Measurements from ENCODE around the gene CDKN2B-AS1. TPM values are rescaled to one million over a fixed set of nuclear protein-coding genes. Genes with fewer than 3 reads are reported as not detected.
A peak's percentile ranks its signal among the peaks of the same experiment; 100 is the strongest.

CDKN2B-AS1 gene
- polyA plus RNA-seq, 4 donors: 1.3 to 8.7 (median 5.1) TPM

DNA sequence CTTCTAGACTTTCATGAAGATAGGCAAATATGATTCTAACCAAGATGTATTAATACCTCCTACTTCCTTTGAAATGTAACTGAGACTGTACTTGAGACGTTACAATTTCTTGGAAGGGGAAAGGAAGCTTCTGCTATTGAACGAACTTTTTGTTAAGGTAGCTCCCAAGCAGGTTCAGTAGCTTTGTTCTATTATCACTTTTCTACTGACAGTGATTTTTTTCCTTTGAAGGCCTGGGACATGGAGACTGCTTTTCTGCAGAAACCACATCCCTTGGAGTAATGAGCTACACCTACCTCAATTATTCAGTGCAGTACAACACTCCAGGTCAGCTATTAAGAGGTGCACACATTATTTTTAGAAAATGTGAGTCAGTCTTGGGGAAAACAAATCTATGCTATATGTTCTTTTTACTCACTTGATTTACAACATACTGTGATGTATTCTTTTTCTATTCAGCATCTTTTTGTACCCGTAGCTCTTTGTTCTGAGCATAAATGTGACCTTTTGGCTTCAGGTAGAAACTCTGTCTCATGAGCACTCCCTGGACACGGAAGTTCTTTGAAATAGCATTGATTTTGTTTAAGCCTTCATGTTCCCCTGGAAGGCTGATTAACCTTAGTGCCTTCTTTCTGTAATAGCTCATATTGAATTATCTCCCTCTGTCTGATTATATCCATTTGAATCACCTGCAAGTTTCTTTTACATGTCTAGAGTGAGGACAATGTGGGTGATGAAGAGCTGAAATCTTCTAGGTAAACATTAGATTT lies 71.0 kb downstream of the CDKN2B-AS1 start:
- DNase-seq: no peak
- H3K27ac ChIP-seq (ENCODE audit: low read depth in 1 of 3, low read length in 2 of 3): no peak overlapping the region
- H3K36me3 ChIP-seq (ENCODE audit: control insufficient read depth in 3 of 3, insufficient read depth in 2 of 3, low read depth in 1 of 3, low read length in 3 of 3): no peaks in the 10 kb centered on the region
- no peaks in the 10 kb centered on the region for H3K27me3 ChIP-seq (ENCODE audit: control insufficient read depth in 3 of 3, insufficient read depth in 3 of 3, low read length in 3 of 3)
- no peak overlapping the region for H3K4me3 ChIP-seq (ENCODE audit: low read depth in 1 of 3, low read length in 3 of 3)
- 60 to 70% (median 66%) methylated on average over 4 of the region's 4 CpGs for WGBS, 3 donors
- FAIRE-seq: no peak
- H3K9me3 ChIP-seq (ENCODE audit: control insufficient read depth in 2 of 2, insufficient read depth in 1 of 2, low read depth in 1 of 2, low read length in 1 of 2): no peaks in the 10 kb centered on the region
- no peaks in the 10 kb centered on the region for H3K4me1 ChIP-seq (ENCODE audit: control insufficient read depth in 3 of 3, insufficient read depth in 2 of 3, low read depth in 1 of 3, low read length in 2 of 3)

GRCh38 chr9:22067196-22067595 lies 72.6 kb downstream of the CDKN2B-AS1 start:
- WGBS, 3 donors: 50 to 92% (median 76%) methylated on average over 4 of the region's 4 CpGs
- Histone ChIP-seq H3K9me3 (ENCODE audit: control insufficient read depth in 2 of 2, insufficient read depth in 1 of 2, low read depth in 1 of 2, low read length in 1 of 2) (no peaks in the 10 kb centered on the region), H3K4me1 (ENCODE audit: control insufficient read depth in 3 of 3, insufficient read depth in 2 of 3, low read depth in 1 of 3, low read length in 2 of 3) (no peaks in the 10 kb centered on the region), H3K4me3 (ENCODE audit: low read depth in 1 of 3, low read length in 3 of 3) (no peak overlapping the region), H3K27me3 (ENCODE audit: control insufficient read depth in 3 of 3, insufficient read depth in 3 of 3, low read length in 3 of 3) (no peaks in the 10 kb centered on the region), H3K36me3 (ENCODE audit: control insufficient read depth in 3 of 3, insufficient read depth in 2 of 3, low read depth in 1 of 3, low read length in 3 of 3) (no peaks in the 10 kb centered on the region), H3K27ac (ENCODE audit: low read depth in 1 of 3, low read length in 2 of 3) (no peak overlapping the region)
- DNase-seq (no peak), FAIRE-seq (no peak)

DNA sequence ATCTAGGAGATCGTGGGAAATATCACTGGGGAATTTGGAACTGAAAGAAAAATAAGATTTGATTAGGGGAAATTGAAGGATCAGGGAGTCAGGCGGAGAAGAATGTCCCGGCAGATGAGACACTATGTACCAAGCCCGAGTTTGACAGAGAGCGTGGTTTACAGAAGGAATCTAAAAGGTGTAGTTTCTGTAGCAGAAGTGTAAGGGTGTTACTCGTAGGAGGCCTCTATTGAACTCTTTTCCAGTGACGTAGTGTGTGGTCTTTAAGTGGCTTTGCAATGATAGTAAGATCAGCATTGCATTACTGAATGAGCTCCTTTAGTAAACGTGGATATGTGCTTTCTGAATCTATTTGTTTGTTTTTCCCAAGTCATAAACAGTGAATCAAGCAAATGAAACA lies 73.8 kb downstream of the CDKN2B-AS1 start:
- Histone ChIP-seq H3K4me3 (ENCODE audit: low read depth in 1 of 3, low read length in 3 of 3) (no peak overlapping the region), H3K4me1 (ENCODE audit: control insufficient read depth in 3 of 3, insufficient read depth in 2 of 3, low read depth in 1 of 3, low read length in 2 of 3) (no peaks in the 10 kb centered on the region), H3K27me3 (ENCODE audit: control insufficient read depth in 3 of 3, insufficient read depth in 3 of 3, low read length in 3 of 3) (no peaks in the 10 kb centered on the region), H3K36me3 (ENCODE audit: control insufficient read depth in 3 of 3, insufficient read depth in 2 of 3, low read depth in 1 of 3, low read length in 3 of 3) (no peaks in the 10 kb centered on the region), H3K27ac (ENCODE audit: low read depth in 1 of 3, low read length in 2 of 3) (no peak overlapping the region), H3K9me3 (ENCODE audit: control insufficient read depth in 2 of 2, insufficient read depth in 1 of 2, low read depth in 1 of 2, low read length in 1 of 2) (no peaks in the 10 kb centered on the region)
- DNase-seq (no peak), FAIRE-seq (no peak)
- WGBS, 3 donors: 73 to 77% (median 76%) methylated on average over 8 of the region's 8 CpGs

DNA sequence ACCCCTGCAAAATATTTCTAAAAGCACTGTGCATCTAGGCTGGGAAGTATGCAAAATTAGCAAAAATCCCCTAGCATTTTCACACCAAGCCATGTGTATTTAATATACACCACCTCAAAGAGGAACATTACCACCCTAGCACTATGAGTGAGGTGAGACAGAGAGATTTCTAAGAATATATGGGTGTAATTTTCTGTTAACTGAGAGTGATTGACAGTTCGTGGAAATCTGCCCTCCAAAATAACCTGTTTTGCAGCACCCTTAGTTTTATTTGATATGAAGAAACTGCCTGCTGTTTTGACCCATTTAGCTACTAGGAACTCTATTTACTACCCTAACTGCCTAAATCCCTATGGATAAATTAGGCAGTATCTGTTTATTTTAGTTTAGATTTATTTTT lies 78.8 kb downstream of the CDKN2B-AS1 start:
- DNase-seq: no peak
- no peak for FAIRE-seq
- no peak overlapping the region for H3K4me3 ChIP-seq (ENCODE audit: low read depth in 1 of 3, low read length in 3 of 3)
- no peaks in the 10 kb centered on the region for H3K9me3 ChIP-seq (ENCODE audit: control insufficient read depth in 2 of 2, insufficient read depth in 1 of 2, low read depth in 1 of 2, low read length in 1 of 2)
- H3K36me3 ChIP-seq (ENCODE audit: control insufficient read depth in 3 of 3, insufficient read depth in 2 of 3, low read depth in 1 of 3, low read length in 3 of 3): no peaks in the 10 kb centered on the region
- no peaks in the 10 kb centered on the region for H3K4me1 ChIP-seq (ENCODE audit: control insufficient read depth in 3 of 3, insufficient read depth in 2 of 3, low read depth in 1 of 3, low read length in 2 of 3)
- H3K27me3 ChIP-seq (ENCODE audit: control insufficient read depth in 3 of 3, insufficient read depth in 3 of 3, low read length in 3 of 3): no peaks in the 10 kb centered on the region
- 59 to 81% (median 62%) methylated on average over 1 of the region's 1 CpG for WGBS, 3 donors
- no peak overlapping the region for H3K27ac ChIP-seq (ENCODE audit: low read depth in 1 of 3, low read length in 2 of 3)

DNA sequence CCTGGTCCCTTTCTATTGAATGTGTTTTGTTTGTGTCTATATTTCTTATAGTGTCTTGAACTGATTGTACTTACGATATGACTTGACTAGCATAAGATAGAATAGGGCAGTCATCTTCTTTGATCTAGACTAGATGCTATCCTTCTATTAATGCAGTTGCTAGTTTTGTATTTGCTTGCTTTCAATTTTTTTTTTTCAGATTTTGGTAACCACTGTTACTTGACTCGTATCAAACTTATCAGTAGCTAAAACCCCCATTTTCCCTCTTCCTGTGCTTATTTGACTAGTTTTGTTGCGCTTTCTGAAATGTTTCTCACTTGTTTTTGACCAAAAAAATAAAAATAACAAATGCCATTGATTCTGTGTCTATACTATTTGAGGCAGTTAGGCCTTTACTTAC lies 83.5 kb downstream of the CDKN2B-AS1 start:
- FAIRE-seq (no peak), DNase-seq (no peak)
- Histone ChIP-seq H3K36me3 (ENCODE audit: control insufficient read depth in 3 of 3, insufficient read depth in 2 of 3, low read depth in 1 of 3, low read length in 3 of 3) (no peaks in the 10 kb centered on the region), H3K9me3 (ENCODE audit: control insufficient read depth in 2 of 2, insufficient read depth in 1 of 2, low read depth in 1 of 2, low read length in 1 of 2) (no peaks in the 10 kb centered on the region), H3K4me3 (ENCODE audit: low read depth in 1 of 3, low read length in 3 of 3) (no peak overlapping the region), H3K27me3 (ENCODE audit: control insufficient read depth in 3 of 3, insufficient read depth in 3 of 3, low read length in 3 of 3) (no peaks in the 10 kb centered on the region), H3K4me1 (ENCODE audit: control insufficient read depth in 3 of 3, insufficient read depth in 2 of 3, low read depth in 1 of 3, low read length in 2 of 3) (no peaks in the 10 kb centered on the region), H3K27ac (ENCODE audit: low read depth in 1 of 3, low read length in 2 of 3) (no peak overlapping the region)
- WGBS, 3 donors: 88 to 95% (median 90%) methylated on average over 3 of the region's 3 CpGs

DNA sequence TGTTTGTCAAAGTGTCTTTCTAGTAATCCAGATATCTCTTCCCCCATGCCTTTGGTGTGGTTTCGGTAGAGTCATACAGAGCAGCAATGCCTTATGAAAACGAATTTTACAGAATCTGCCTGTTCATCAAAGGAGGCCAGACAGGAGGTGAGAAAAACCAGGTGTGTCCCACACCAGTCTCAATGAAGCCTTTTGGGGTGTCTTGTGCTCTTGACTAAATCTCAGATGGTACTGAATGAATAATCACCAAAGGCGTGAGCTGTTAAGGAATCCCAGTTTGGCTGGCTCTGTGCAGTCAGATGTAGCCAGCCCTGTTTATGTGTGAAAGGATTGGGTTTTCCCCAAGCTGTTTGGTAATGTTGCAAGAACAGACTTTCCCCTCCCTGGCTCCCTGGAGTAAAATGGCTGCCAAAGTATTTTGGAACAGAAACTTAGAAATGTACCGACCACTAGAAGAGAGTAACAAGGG lies 85.3 kb downstream of the CDKN2B-AS1 start:
- Histone ChIP-seq H3K27me3 (ENCODE audit: control insufficient read depth in 3 of 3, insufficient read depth in 3 of 3, low read length in 3 of 3) (no peaks in the 10 kb centered on the region), H3K9me3 (ENCODE audit: control insufficient read depth in 2 of 2, insufficient read depth in 1 of 2, low read depth in 1 of 2, low read length in 1 of 2) (no peaks in the 10 kb centered on the region), H3K4me1 (ENCODE audit: control insufficient read depth in 3 of 3, insufficient read depth in 2 of 3, low read depth in 1 of 3, low read length in 2 of 3) (peaks cover 0 to 3% (median 0%) of the 10 kb centered on the region in 3 donors), H3K27ac (ENCODE audit: low read depth in 1 of 3, low read length in 2 of 3) (no peak overlapping the region), H3K36me3 (ENCODE audit: control insufficient read depth in 3 of 3, insufficient read depth in 2 of 3, low read depth in 1 of 3, low read length in 3 of 3) (no peaks in the 10 kb centered on the region), H3K4me3 (ENCODE audit: low read depth in 1 of 3, low read length in 3 of 3) (no peak overlapping the region)
- no peak for FAIRE-seq
- 63 to 74% (median 66%) methylated on average over 4 of the region's 4 CpGs for WGBS, 3 donors
- no peak for DNase-seq

DNA sequence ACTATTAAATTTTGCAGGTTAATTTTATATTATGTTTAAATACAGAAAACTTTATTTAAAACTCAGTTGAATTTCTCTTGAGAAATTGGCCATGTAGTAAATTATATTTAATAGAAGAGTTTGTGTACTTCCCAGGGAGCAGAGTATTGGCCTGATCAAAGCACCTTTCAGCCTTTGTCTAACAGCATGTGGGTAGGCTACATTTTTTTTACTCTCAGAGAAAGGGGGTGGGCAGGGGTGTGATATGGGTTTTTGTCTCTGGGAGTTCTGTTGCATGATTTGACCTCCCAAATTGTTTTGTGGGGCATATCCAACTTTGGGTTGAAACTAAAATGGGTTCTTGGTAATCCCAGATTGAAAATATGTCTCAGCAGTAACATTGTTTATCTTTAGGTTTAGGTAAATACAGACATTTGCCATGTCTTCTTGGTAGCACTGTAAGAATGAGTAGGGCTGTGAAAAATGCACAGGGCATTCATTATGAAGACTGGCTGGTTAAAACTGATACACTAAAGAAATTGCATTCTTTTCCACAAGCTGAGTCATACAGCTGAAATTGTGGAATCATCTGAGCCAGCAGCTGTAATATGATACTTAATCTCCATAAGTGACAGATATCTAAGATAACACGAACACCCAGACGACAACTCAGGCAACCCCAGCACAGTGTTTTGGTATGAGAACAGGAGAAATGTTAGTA lies 89.9 kb downstream of the CDKN2B-AS1 start:
- Histone ChIP-seq H3K4me1 (ENCODE audit: control insufficient read depth in 3 of 3, insufficient read depth in 2 of 3, low read depth in 1 of 3, low read length in 2 of 3) (peaks cover 0 to 16% (median 0%) of the 10 kb centered on the region in 3 donors), H3K36me3 (ENCODE audit: control insufficient read depth in 3 of 3, insufficient read depth in 2 of 3, low read depth in 1 of 3, low read length in 3 of 3) (no peaks in the 10 kb centered on the region), H3K27ac (ENCODE audit: low read depth in 1 of 3, low read length in 2 of 3) (peak overlapping the region in 1 of 3 donors; percentile 1), H3K4me3 (ENCODE audit: low read depth in 1 of 3, low read length in 3 of 3) (no peak overlapping the region), H3K9me3 (ENCODE audit: control insufficient read depth in 2 of 2, insufficient read depth in 1 of 2, low read depth in 1 of 2, low read length in 1 of 2) (no peaks in the 10 kb centered on the region), H3K27me3 (ENCODE audit: control insufficient read depth in 3 of 3, insufficient read depth in 3 of 3, low read length in 3 of 3) (no peaks in the 10 kb centered on the region)
- DNase-seq (peak; percentile 23 to 60), FAIRE-seq (no peak)
- 10 to 11% (median 11%) methylated on average over 2 of the region's 2 CpGs for WGBS, 3 donors

DNA sequence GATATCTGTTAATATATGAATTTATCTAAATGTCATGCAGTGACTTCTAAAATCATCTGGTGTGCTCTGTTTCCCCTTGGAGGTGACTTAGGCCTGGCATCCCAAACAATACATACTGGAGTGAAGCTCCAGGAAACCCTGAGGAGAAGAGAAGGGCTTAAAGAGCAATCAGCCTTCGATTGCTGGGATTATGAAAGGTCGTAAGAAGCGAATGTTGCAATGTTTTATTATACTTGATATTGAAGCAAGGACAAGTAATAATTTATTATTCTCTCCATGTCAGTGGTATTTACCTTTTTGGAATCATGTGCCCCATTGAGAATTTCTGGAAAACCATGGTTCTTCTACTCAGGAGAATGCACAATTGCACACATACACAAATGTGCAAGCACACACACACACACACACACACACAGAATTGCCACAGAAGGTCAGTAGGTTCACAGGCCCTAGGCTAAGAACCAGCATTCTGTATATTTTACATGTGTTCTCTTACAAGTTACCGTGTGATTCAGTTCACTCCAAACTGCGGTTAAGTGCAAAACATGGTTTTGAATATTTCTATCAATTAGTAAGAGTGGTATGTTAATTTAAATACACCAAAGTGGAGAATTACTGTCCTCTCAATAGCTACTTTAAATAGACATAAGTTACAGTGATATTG lies 93.6 kb downstream of the CDKN2B-AS1 start:
- WGBS, 3 donors: 27 to 50% (median 43%) methylated on average over 5 of the region's 5 CpGs
- peaks cover 0 to 16% (median 0%) of the 10 kb centered on the region in 3 donors for H3K4me1 ChIP-seq (ENCODE audit: control insufficient read depth in 3 of 3, insufficient read depth in 2 of 3, low read depth in 1 of 3, low read length in 2 of 3)
- H3K9me3 ChIP-seq (ENCODE audit: control insufficient read depth in 2 of 2, insufficient read depth in 1 of 2, low read depth in 1 of 2, low read length in 1 of 2): no peaks in the 10 kb centered on the region
- no peak for FAIRE-seq
- H3K36me3 ChIP-seq (ENCODE audit: control insufficient read depth in 3 of 3, insufficient read depth in 2 of 3, low read depth in 1 of 3, low read length in 3 of 3): no peaks in the 10 kb centered on the region
- H3K27me3 ChIP-seq (ENCODE audit: control insufficient read depth in 3 of 3, insufficient read depth in 3 of 3, low read length in 3 of 3): no peaks in the 10 kb centered on the region
- H3K4me3 ChIP-seq (ENCODE audit: low read depth in 1 of 3, low read length in 3 of 3): no peak overlapping the region
- H3K27ac ChIP-seq (ENCODE audit: low read depth in 1 of 3, low read length in 2 of 3): peak overlapping the region; percentile 65 to 85 (median 75)
- peak; percentile 65 to 84 for DNase-seq
